HG03135 (cell line): ENCODE data around the gene C5.
"Not testable (repeated sequence)": the region's sequence is repeated elsewhere in the genome, so short reads cannot be mapped to it uniquely, and the experiment has no call there.

Experiments
- ATAC-seq: cut with Tn5 transposase; IDR thresholded peaks from one replicate; pipeline ENCODE4 v1.9.1; 2021; ENCODE audit warnings: mild to moderate bottlenecking, moderate library complexity; ENCODE audit not compliant: unreplicated experiment

C5 gene

DNA sequence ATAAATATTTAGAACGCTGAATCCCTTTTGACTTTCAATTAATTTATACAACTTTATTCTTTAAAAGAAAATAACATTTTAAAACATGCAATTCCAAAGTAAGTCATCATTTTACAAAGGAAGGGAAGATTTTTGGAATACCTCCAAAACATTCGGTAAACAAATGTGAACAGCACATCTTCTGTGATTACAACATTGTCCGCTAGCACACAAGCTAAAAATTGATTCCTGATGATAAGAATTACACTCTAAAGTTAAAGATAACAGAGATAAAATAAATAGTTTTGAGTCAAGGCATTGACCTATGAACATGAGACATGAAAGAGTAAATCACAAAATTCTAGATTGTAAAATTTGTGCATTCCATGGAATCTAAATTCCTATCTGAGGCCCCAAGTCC, 67.2 kb downstream of the C5 start:
- no peak for ATAC-seq

GRCh38 chr9:120980951-120981350, 69.1 kb downstream of the C5 start:
- ATAC-seq = no peak

DNA sequence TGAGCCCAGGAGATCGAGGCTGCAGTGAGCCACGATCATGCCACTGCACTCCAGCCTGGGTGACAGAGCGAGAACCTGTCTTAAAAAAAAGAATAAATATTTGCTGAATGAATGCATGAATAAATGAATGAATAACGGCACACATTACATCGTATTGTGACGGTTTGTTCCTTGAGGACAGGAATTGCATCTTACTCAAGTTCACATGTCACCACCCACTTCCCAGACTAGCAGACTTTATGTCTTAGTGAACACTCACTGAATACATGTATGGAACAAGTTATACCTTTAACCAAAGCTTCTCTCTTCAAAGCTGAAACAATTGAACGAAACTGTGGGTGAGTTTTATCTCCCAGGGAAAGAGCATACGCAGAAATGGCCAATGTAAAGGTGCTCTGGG, 70.3 kb downstream of the C5 start:
- ATAC-seq = no peak

GRCh38 chr9:120978987-120979386, 71.1 kb downstream of the C5 start:
- no peak for ATAC-seq

DNA sequence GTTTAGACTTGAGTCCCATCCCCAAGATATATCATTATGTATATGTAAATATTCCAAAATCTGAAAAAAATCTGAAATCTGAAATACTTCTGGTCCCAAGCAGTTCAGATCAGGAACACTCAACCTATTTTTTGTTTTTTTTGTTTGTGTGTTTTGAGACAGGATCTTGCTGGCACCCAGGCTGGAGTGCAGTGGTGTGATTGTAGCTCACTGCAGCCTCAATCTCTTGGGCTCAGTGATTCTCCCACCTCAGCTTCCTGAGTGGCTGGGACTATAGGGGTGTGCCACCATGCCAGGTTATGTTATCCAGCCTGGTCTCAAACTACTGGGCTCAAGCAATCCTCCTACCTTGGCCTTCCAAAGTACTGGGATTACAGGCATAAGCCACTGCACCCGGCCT, 72.8 kb downstream of the C5 start:
- ATAC-seq = no peak

GRCh38 chr9:120974921-120975320, 75.2 kb downstream of the C5 start:
- ATAC-seq = no peak

DNA sequence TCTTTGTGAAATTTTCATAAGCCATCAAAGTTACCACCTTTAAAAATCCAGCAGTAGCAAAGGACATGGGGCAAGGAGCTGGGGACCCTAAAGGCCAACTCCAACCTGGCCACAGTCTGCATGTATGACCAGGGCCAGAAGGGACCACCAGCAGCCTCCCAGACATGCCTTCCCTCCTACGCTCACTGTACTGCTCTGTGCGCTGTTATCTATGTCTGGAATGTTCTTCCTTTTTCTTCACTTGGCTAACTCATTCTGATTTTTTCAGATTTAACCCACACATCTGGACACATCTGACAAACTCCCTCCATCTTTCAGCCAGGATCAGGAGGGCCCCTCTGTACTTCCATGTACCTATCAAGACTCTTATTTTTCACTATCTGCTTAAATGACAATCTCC, 75.9 kb downstream of the C5 start:
- no peak for ATAC-seq

GRCh38 chr9:120971938-120972337, 78.1 kb downstream of the C5 start:
- no peak for ATAC-seq

GRCh38 chr9:120971471-120971870, 78.6 kb downstream of the C5 start:
- ATAC-seq = not testable (repeated sequence)

DNA sequence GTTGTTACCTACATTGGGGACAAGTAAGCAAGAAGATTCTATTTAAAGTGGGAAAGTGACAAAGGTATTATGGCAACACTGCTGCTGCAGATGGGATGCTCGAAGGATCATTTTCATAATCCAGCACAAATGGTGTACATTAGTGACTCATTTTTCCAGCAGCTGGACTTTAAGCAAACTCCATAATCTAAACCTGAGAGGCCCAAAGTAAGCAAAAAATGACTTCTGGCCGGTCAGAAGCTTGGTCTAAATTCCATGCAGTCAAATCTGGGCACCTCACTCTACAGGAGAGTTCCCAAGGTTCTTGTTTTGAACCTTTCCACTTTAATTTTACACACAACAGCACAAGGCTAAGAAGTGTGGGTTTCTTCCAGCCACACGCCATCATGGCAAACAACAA, 79.8 kb downstream of the C5 start:
- ATAC-seq = no peak

- no peak for ATAC-seq
Observed at GRCh38 chr9:120966013-120966369, 84.1 kb downstream of the C5 start.

- ATAC-seq = no peak
Observed at GRCh38 chr9:120965344-120966012, 84.6 kb downstream of the C5 start.

DNA sequence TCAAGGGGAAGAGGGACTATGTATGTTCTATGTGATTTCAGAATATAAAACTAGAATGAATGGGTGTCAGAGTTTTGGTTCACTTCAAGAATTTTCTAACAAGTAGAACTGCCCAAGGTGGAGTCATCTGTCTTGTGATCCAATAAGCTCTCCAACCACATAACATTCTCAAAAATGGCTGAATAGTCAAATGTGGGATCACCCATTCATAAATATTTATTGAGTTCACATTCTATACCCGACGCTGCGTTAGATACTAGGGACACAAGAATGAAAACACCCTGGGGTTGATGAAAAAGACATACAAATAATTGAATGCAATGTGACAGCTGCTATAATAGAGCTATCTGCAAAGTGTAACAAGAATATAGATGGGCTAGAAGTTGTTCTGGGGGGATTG, 88.1 kb downstream of the C5 start:
- ATAC-seq = no peak

- ATAC-seq = no peak
Observed at GRCh38 chr9:120960001-120960400, 90.1 kb downstream of the C5 start.

- ATAC-seq = no peak
Observed at GRCh38 chr9:120956862-120957261, 93.2 kb downstream of the C5 start.

- ATAC-seq = no peak
Observed at GRCh38 chr9:120951960-120952618, 98.0 kb downstream of the C5 start.

GRCh38 chr9:120950421-120951388, 99.4 kb downstream of the C5 start:
- ATAC-seq = no peak

- no peak for ATAC-seq
Observed at GRCh38 chr9:120949290-120949689, 100.8 kb downstream of the C5 start.

DNA sequence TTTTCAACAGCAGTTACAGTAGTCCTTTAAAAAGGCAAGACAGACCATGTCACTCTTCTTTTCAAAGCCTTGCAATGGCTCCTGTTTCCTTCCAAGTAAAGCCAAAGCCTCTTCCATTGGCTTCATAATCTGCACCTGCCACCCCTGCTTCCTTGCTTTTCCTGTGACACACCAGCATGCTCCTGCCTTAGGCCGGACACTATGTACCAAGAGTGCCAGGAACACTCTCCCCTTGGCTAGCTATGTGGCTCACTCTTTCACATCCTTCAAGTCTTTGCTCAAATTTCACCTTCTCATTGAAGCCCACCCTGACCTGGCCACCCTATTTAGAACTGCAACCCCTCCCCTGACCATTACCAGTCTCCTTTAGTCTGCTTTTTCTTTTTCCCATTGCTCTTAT, 101.3 kb downstream of the C5 start:
- no peak for ATAC-seq

DNA sequence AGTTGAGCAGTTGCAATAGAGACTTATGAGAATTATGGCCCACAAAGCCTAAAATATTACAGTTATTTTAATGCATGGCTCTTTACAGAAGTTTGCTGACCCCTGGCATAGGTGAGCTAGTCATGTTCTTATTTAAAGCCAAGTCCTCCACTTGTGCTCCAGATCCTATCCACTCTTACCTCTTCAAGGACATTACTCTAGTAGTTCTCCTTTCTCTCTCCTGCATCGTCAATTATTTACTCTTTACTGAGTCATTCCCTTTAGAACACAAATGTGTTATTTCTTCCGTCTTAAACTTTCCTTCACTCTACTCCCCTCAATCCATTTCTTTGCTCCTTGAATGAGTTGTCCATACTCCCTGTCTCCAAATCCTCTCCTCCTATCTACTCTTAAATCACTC, 102.9 kb downstream of the C5 start:
- ATAC-seq = no peak

GRCh38 chr9:120946259-120946658, 103.8 kb downstream of the C5 start:
- no peak for ATAC-seq

- ATAC-seq = no peak
Observed at GRCh38 chr9:120944948-120945347, 105.1 kb downstream of the C5 start.
